K562 (cell line): ENCODE data around the gene KRT80. TPM values are rescaled to one million over a fixed set of nuclear protein-coding genes. Genes with fewer than 3 reads are reported as not detected.

Experiments used
- BCLAF1 ChIP-seq, 2 experiments: fragments of 450-650 bp in 1 of 2; IDR thresholded peaks; 2 replicates each; pipeline ENCODE4 v1.6.1; 2011 to 2017; ENCODE audit warnings: low read depth in 2 of 2, antibody characterized with exemption in 1 of 2, borderline replicate concordance in 1 of 2, low read length in 1 of 2, mild to moderate bottlenecking in 1 of 2, mixed read lengths in 1 of 2; ENCODE audit not compliant: control insufficient read depth in 1 of 2
- CEBPG ChIP-seq, 3 experiments: fragments of 200-800 bp in 1 of 3; sonication (Bioruptor generic) in 1 of 3; sonication (generic) in 1 of 3; formaldehyde crosslinking in 1 of 3; IDR thresholded peaks in 2 of 3; conservative IDR thresholded peaks in 1 of 3; 2 replicates each; pipeline versions ENCODE4 v1.6.1 to v1.8.0; 2016 to 2022; ENCODE audit warnings: missing compliant biosample characterization in 2 of 3, missing genetic modification characterization in 2 of 3, mild to moderate bottlenecking in 1 of 3, missing genetic modification reagents in 1 of 3
- CREM ChIP-seq: IDR thresholded peaks from 2 replicates; pipeline ENCODE4 v1.6.1; 2014; ENCODE audit warnings: antibody characterized with exemption, low read depth
- ESRRA ChIP-seq: fragments of 450-650 bp; IDR thresholded peaks from 2 replicates; pipeline ENCODE4 v1.6.1; 2014; ENCODE audit warnings: low read depth, mild to moderate bottlenecking, moderate library complexity, borderline replicate concordance
- NKRF ChIP-seq: fragments of 450-650 bp; IDR thresholded peaks from 2 replicates; pipeline ENCODE4 v1.6.1; 2016; ENCODE audit warnings: borderline replicate concordance
- REST ChIP-seq, 2 experiments: fragments of 450-650 bp; formaldehyde crosslinking in 1 of 2; IDR thresholded peaks; 2 replicates each; pipeline versions ENCODE4 v1.4.0 to v1.6.1; 2014 to 2020; ENCODE audit warnings: mild to moderate bottlenecking in 2 of 2, borderline replicate concordance in 1 of 2, low read depth in 1 of 2
- U2AF1 ChIP-seq: fragments of 200-400 bp; formaldehyde crosslinking; optimal IDR thresholded peaks from 2 replicates; pipeline ENCODE3; 2017; ENCODE audit warnings: mild to moderate bottlenecking, low read depth, low read length, moderate library complexity
- polyA plus RNA-seq, 8 experiments: library from polyadenylated mRNA; depleted of rRNA in 4 of 8; stranded (reverse) in 5 of 8; unstranded in 3 of 8; fragments of >200 nt; fragmentation: Nextera tagmentation in 2 of 8; fragmentation: Illumina TruSeq in 1 of 8; extraction: Ambion mirVana in 2 of 8; extraction: Trizol in 1 of 8; gene quantifications; 2 replicates each; pipeline versions ENCODE4 v1.2.1 to v1.2.3, GENCODE V29; 2011 to 2014; ENCODE audit warnings: inconsistent platforms in 1 of 8, missing spikeins in 1 of 8
- total RNA-seq, 7 experiments: library from RNA; depleted of rRNA in 6 of 7; stranded (reverse); fragments of >200 nt in 6 of 7; fragmentation: Illumina TruSeq in 2 of 7; extraction: Trizol in 2 of 7; gene quantifications; 2 replicates each; pipeline versions ENCODE4 v1.2.1 to v1.2.3, GENCODE V29; 2011 to 2021; ENCODE audit warnings: low replicate concordance in 1 of 7

Gene KRT80
- total and polyA plus RNA-seq, 9 of the 15 experiments (the other 6 are each of a cell fraction or from before 2014, with no cell fraction given) = not detected

- TF ChIP-seq NKRF (no peak), ESRRA (0 out of 2 replicates have a peak, but pooled peaks have one; percentile 18), CEBPG (CRISPR knock-in tag; IDR thresholded peaks at IDR 0.05) (no peak), CEBPG (tag; conservative IDR thresholded peaks at IDR 0.05 in 1 of 2, IDR thresholded peaks at IDR 0.05 in 1 of 2) (no peak), U2AF1 (no peak), BCLAF1 (IDR thresholded peaks at IDR 0.05; ENCODE audit: borderline replicate concordance in 1 of 2, control insufficient read depth in 1 of 2, low read depth in 2 of 2, low read length in 1 of 2) (no peak), CREM (0 out of 2 replicates have a peak, but pooled peaks have one; percentile 7), REST (IDR thresholded peaks at IDR 0.05; ENCODE audit: borderline replicate concordance) (peak; percentile 66), REST (CRISPR knock-in tag; IDR thresholded peaks at IDR 0.05; ENCODE audit: low read depth) (no peak)
Measured at GRCh38 chr12:52156757-52157565, 34.9 kb downstream of the KRT80 start (continued).
